NCI-H187 (cell line): ENCODE results near the gene RASEF.
"Not testable (repeated sequence)": the region's sequence is repeated elsewhere in the genome, so short reads cannot be mapped to it uniquely, and the experiment has no call there.

Experiments
- DNase-seq, 2 experiments: peaks; one replicate each; lab custom pipeline; 2025; lab: John Stamatoyannopoulos, UW

The RASEF gene

DNA sequence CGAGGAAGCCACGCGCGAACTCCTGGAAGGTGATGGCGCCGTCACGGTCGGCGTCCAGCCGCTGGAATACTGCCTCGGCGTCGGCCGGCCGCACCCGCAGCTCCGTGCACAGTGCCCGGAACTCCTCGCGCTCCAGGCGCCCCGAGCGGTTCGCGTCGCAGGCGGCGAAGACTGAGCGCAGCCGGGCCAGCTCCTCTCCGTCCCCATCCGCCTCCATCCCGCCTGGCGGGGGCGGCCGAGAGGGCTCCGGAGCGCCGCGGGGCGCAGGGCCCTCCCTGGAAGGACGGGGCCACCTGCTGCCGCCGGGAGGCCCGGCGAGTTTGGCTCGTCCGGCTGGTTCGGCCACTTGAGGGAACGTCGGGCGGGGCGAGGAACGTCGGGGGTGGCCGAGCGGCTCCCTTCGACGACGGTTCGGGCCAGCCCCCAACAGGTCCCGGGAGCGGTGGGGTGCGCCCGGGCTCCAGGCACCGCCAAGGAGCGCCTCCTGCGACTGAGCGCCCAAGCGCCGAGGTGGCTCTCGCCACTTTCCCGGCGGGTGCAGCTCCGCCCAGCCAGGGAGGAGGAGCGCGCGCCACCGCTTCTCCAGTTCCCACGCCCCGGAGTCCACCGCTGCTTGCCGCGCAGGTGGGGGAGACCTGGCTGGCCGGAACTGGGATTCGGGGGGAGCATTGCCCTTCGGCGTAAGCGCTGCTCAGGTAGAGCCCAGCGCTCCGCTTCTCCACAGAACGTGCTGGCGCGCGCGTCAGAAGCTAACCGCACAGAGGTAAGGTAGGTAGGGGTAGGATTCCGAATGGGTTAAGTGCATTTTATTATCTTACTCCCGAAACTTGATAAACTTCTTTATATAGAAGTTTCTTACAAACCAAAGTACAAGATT lies at the start of gene RASEF:
TSS of gene RASEF (minus strand) at position 492 of the 877 bp plus-strand sequence. CDS start at position 217, 275 bp downstream.
- peak in 1 of 2 experiments; percentile 5 for DNase-seq

DNA sequence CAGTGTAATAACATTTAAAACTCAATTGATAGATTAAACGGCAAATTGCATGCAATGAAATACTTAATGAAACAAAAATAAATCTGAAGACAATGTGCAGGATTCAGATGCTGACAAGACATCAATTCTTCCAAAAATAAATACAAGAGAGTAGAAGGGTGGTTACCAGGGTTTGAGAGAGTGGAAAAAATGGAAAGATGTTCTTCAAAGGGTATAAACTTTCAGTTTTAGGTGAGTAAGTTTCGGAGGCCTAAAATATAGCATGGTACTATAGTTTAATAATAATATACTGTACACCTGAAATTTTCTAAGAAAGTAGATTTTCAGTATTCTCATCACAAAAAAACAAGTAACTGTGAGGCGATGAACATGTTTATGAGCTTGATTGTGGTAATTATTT lies 48.2 kb upstream of the RASEF start:
- no peak for DNase-seq

DNA sequence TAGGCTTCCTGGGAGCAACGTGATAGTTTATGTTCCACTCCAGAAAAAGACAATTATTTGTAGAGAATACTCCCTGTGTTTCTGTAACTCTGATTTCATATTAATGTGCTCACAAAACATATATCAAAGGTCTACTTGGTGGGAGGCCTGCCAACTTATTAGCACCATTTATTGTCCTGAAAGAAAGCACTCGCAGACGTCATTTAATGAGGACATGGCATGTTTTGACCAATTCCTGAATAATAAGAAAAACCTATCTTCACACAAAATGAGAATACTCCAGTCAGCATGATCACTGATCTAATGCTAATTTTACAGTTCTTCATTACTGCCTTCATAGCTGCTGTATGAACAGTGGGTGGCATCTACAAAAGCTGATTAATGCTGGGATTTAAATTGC lies 46.4 kb upstream of the RASEF start:
- DNase-seq: no peak

DNA sequence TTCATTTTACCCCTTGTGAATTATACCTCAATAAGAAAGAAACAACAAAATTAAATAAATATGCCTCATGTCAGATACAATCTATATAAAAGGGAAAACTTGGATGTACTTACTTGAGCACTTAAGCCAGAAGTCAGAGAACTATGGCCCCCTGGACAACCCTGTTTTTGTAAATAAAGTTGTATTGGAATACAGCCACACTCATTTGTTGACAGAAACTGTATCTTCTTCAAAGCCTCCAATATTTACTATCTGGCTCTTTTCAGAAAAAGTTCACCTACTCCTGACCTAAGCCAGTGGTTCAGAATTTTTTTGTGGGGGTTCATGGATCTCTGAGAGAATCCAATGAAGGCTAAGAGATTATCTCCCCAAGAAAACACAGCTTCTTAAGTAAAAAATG lies 45.3 kb upstream of the RASEF start:
- DNase-seq: no peak

DNA sequence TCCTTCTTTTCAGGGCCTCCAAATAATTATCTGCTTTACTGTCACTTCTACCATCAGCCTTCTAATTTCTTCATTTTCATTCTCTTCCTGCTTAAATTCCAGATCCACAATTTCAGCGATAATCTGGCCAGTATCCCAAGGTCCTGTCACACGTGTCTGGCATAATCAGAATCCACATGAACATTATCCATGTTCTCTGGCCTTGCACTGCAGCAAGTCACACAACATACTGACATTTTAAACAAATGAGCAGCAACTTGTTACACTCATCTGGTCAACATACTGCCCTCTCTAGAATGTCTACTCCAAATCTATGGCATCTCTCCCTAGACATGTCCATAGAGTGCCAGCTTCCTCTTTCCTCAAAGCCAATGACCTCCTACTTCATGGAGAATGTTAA lies 43.8 kb upstream of the RASEF start:
- DNase-seq: no peak

DNA sequence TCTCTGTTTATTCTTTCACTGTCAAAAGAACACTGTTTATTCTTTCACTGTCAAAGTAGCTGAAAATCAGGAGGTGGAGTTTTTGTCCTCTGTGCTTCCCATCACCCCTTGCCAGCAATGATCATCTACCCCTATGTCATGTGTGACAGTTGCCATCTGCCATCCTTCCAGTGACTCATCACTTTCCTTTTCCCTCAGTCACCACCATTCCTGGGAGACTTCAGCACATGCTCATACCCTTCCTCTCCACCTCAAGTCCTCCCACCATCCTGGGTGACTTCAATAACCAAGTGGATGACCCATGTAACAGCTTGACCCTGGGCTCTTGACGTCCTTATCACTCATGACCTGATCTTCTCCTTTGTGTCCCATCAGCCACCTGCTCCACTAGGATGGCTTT lies 43.3 kb upstream of the RASEF start:
- no peak for DNase-seq

DNA sequence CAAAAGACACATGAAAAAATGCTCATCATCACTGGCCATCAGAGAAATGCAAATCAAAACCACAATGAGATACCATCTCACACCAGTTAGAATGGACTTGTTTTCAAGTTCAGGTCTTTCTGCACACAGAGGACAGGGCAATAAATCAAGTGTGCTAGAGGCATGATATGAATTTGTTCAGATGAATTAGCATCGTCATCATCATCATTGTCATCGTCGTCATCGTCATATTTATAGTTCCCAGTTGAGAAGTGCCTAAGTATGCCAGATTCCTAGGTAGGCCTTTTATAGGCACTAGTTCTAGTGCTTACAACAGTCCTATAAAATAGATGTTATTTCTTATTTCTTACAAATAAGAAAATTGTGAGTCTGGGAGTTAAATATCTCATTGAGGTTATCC lies 34.7 kb upstream of the RASEF start:
- no peak for DNase-seq

DNA sequence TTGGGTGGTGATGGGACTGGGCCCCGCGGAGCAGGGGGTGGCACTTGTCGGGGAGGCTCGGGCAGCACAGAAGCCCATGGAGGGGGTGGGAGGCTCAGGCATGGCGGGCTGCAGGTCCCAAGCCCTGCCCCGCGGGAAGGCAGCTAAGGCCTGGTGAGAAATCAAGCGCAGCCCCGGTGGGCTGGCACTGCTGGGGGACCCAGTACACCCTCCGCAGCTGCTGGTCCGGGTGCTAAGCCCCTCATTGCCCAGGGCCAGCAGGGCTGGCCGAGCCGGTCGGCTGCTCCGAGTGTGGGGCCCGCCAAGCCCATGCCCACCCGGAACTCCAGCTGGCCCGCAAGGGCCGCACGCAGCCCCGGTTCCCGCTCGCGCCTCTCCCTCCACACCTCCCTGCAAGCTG lies 30.4 kb upstream of the RASEF start:
- DNase-seq: not testable (repeated sequence)

DNA sequence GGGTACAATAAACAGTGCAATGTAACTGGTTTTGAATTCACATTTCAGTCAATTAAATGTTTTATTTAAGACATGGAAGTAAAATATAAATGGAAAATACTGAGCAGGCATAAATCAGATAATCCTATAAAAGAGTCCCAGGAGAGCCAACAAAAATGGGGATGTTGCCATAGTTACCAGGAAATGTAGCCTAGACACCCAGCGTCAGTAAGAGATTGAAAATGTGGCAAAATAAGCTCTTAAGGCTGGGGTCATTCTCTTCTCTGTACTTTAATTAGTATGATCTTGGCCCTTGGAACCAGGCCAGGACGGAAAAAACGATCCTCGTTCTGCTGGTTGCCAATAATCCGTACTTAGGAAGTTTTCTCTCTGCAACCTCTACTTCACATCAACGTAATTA lies 18.9 kb upstream of the RASEF start:
- no peak for DNase-seq

DNA sequence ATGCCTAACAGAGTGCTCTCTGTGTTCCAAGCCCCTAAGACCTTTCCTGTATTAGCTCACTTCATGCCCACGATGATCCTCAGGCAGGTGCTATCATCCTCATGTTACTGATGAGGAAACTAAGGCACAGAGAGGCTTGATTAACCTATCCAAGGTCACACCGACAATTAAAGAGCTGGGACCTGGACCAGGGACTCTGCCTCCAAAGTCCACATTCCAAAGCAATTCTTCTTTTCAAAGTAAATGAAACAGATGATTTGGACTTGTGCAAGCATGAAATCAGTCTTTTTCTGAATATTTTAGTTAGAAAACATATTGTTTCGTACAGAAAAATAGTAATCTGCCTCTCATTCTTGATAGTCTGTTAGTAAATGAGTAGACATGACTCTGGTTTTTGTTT lies 18.1 kb upstream of the RASEF start:
- DNase-seq: no peak

DNA sequence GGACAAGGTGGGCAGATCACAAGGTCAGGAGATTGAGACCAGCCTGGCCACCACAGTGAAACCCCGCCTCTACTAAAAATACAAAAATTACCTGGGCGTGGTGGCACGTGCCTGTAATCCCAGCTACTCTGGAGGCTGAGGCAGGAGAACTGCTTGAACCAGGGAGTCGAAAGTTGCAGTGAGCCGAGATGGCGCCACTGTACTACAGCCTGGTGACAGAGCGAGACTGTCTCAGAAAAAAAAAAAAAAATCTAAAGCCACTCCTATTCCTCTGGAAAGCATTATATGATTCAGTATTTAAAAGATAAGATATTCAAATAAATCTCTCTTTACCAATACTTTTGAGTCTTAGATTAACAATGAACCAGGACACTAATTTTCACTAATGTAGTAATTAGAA lies 13.0 kb upstream of the RASEF start:
- not testable (repeated sequence) for DNase-seq

DNA sequence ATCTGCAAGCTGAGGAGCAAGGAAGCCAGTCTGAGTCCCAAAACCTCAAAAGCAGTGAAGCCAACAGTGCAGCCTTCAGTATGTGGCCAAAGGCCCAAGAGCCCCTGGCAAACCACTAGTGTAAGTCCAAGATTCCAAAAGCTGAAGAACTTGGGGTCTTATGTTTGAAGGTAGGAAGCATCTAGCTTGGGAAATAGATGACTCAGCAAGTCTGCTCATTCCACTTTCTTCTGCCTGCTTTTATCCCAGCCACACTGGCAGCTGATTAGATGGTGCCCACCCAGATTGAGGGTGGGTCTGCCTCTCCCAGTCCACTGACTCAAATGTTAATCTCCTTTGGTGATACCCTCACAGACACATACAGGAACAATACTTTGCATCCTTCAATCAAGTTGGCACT lies 9.6 kb upstream of the RASEF start:
- not testable (repeated sequence) for DNase-seq

DNA sequence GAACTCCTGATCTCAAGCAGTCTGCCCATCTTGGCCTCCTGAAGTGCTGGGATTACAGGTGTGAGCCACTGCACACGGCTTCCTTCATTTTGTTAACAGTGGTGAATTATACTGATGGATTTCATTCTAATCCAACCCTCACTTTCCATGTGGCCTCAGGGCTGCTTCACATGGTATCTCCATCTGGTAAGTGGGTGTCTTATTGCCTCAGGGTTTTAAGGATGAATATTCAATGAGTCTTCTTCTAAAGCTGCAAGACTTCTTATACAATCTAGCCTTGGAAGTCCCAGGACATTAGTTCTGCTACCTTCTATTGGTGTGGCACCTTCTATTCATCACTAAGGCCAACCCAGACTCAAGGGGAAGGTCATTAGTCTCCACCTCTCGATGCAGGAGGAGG lies 8.7 kb upstream of the RASEF start:
- DNase-seq: no peak

DNA sequence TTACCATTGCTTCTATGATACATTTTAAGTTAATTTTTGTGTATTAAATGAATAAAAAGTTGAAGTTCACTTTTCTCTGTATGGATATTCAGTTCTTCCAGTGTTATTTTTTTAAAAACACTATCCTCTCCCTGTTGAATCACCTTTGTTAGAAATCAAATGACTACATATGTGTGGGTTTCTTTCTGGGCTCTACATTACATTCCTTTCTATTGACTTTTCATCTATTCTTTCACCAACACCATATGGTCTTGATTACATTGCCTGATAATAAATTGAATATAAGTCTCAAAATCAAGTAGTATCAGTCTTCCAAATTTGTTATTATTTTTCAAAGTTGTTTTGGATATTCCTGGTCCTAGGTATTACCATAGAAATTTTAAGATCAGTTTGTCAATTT lies 7.3 kb upstream of the RASEF start:
- no peak for DNase-seq

DNA sequence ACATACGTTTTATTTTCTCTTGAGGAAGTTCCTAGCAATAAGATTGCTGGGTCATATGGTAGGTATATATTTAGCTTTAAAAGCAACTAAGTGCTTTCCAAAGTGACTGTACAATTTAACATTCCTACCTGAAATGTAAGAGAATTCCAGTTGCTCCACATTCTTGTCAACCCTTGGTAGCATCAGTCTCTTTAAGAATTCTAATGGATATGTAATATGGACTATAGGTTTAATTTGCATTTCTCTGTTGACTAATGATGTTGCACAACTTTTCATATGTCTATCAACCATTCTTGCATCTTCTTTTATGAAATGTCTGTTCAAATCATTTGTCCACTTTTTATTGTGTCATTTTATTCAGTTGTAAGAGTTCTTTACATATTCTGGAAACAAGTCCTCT lies 6.7 kb upstream of the RASEF start:
- no peak for DNase-seq

DNA sequence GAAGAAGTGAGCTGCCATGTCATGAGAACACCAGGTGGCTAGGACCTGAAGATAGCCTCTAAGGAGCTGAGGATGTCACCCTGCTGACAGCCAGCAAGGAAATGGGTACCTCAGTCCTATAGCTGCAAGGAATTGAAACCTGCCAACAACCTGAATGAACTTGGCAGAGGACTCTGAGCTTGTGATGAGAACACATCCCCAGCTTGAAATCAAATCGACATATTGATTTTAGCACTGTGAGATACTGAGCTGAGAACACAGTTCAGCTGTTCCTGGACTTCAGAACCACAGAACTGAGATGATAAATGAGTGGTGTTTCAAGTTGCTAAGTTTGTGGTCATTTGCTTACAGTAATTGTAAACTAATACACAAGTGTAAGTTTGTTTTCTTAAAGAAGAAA lies 5.5 kb upstream of the RASEF start:
- DNase-seq: no peak

DNA sequence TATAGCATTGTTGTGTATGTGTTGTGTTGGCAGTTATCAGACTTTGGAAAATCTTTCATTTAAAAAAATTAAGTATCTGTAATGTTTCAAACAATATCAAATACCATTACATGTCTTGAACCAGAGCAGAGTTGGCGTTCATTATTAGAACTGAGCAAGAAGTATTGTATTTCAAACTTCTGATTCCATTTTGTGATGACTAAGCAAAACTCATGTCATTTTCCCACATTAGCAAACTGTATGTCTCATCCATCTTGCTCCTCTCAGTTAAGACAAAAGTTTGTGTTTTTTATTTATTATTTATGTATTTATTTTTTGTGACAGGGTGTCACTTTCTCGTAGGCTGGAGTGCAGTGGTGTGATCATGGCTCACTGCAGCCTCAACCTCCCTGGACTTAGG lies 4.6 kb upstream of the RASEF start:
- no peak for DNase-seq

DNA sequence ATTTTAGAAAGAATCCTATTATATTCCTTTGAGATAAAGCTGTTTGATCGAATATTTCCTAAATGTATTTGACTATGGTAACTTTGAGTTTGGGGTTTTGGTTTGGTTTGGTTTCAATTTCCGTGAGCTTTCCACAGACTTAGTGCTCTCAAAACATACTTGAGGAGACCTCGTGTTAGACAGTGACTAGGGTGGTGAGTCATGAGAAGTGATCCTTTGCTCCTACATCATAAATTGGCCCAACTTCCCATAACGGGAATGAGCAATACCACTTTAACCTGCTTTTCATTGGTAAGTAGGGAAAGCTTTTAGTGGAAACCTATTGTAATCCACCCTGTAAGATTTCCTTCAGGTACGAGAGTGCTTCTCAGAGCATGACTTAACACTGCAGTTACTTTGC lies 3.8 kb upstream of the RASEF start:
- no peak for DNase-seq

DNA sequence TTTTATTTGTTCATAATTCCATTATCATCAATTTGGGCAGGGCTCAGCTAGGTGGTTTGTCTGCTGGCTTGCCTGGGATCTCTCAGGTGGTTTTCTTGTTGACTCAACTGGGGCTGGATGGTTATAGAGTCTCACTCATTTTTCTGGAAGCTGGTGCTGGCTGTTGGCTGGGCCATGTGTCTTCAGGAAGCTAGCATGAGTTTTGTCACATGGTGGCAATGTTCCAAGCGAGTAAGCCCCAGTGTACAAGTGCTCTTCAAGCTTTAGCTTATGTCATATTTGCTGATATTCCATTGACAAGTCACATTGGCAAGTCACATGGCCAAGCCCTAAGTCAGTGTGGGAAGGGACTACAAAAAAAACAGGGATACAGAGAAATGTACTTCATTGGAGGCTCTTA lies 2.3 kb upstream of the RASEF start:
- DNase-seq: no peak

DNA sequence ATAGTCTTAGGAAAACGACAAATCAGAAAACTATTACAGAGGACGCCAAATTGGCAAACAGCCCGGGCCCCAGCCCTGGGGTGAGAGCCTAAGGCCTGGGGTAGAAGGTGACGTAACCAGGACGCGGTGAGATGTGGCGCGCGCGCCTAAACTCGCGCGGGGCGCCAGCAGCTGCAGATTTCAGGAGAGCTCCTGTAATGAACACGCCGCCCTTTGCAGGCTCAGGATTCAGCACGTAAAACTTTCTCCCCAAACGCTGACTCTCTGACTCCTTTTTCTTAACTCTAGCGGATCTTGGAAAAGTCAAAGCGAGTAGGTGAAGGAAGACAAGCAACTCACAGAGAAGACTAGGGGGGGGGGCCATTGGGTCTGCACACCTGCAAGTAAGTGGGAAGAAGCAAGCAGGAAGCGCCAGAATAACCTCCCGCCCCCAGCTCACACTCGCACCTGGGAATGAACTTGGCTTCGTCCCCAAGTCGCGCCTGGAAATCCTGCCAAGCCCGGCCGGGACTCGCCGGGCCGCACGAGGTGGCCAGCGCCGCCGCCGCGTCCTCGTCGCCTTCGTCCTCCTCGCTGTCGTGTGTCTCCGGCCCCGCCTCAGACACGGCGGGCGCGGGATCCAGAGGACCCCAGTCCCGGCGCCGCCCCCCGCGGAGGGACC lies 822 bp downstream of the RASEF start:
- no peak for DNase-seq

DNA sequence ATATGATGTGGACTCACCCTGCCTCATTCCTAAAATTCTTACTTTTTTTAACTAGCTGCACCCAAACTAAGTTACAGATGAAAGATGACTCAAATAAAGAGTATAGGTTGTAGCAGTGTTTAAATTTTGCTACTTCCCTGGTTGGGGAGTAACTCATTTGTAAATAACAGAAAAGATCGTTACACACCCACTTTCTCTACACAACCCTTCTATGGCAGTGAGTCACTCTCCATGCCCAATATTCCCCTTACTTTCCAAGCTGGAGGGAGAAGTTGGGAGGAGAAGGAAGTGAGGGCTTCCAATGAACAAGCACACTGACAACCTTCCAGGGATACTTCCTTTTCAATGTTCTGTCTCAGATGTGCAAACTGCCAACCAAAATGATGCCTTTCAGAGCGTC lies 1.9 kb downstream of the RASEF start:
- DNase-seq: no peak

DNA sequence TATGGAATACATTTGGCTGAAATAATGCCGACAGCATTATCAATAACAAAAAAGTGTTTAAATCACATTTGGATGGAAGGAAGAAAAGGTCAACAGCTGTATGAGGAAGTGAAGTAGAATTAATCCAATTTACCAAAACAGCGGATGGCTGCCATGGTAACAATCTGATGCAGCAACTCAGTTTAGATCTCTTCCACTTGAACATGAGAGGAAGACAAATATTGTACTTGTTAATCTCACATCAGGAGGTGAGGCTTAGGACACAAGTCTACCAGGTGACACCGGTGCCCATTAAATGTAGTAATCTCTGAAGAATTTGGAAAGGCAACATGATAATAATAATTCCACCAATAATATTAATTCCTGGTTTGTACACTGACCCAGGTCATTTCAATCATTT lies 2.4 kb downstream of the RASEF start:
- DNase-seq: no peak

DNA sequence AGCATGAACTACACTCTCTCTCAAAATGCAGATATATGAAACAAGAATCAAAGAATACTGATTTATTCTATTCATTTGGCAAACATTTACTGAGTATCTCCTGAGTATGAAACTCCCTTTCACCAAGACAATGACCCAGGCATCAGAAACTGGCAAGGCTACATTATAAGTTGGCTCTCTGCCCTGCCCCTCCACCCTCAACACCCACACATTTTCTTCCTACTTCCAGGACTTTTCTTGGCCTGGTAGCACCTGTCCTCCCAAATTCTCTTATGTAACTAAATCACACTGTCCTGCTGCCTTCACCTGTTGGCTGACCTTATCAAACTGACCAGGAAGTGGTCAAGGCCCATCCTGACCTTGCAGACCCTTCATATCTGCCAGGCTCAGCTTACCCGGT lies 3.5 kb downstream of the RASEF start:
- no peak for DNase-seq

DNA sequence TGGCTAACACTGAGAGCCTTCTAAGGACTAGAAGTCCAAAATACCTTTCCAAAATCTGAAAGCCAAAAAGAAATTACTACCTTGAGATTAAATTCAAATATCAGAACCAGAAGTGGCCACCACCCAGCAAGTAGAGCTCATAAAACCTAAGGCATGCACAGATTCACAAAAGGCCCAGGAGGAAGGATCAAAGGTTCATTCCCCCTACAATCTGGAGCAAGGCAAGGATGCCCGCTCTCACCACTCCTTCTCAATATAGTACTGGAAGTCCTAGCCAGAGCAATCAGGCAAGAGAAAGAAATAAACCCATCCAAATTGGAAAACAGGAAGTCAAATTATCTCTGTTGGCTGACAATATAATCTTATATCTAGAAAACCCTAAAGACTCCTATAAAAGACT lies 6.0 kb downstream of the RASEF start:
- DNase-seq: no peak
